DND-41 (cell line): ENCODE data around the gene AHCYL1.

ENCODE experiments used
- ATAC-seq: fragments of 200-7000 bp; cut with Tn5 transposase; 3 replicates; pipeline ENCODE4 v1.9.1; 2021; ENCODE audit warnings: low read depth; ENCODE audit not compliant: insufficient read depth
- DNase-seq: peaks from one replicate; pipeline ENCODE4 v3.0.0-alpha.2; 2020
- H2AFZ ChIP-seq: 2 replicates; pipeline ENCODE4 v1.6.0; 2012; ENCODE audit warnings: low read depth, low read length
- H3K27ac ChIP-seq: 2 replicates; pipeline ENCODE4 v1.5.1; 2012; ENCODE audit warnings: low read length, inconsistent platforms
- H3K27me3 ChIP-seq: fragments of 200-600 bp; sonication (generic); 2 replicates; pipeline ENCODE4 v1.6.0; 2012; ENCODE audit warnings: low read length, mild to moderate bottlenecking, inconsistent platforms; ENCODE audit not compliant: insufficient read depth, poor library complexity
- H3K36me3 ChIP-seq: 2 replicates; pipeline ENCODE4 v1.5.1; 2012; ENCODE audit warnings: low read length, inconsistent platforms; ENCODE audit not compliant: insufficient read depth
- H3K4me1 ChIP-seq: 2 replicates; pipeline ENCODE4 v1.5.1; 2012; ENCODE audit warnings: mild to moderate bottlenecking, low read length; ENCODE audit not compliant: insufficient read depth
- H3K4me2 ChIP-seq: 2 replicates; pipeline ENCODE4 v1.6.0; 2012; ENCODE audit warnings: mild to moderate bottlenecking, moderate library complexity, low read length, inconsistent platforms; ENCODE audit not compliant: insufficient read depth
- H3K4me3 ChIP-seq, 2 experiments: fragments of 200-600 bp in 1 of 2; shearing (Covaris generic) in 1 of 2; 2 replicates each; pipeline ENCODE4 v1.5.1; 2012 to 2016; ENCODE audit warnings: inconsistent platforms in 2 of 2, low read length in 2 of 2, mild to moderate bottlenecking in 2 of 2, low read depth in 1 of 2, moderate library complexity in 1 of 2
- H3K79me2 ChIP-seq: 2 replicates; pipeline ENCODE4 v1.6.0; 2012; ENCODE audit warnings: low read length, inconsistent platforms; ENCODE audit not compliant: insufficient read depth
- H3K9ac ChIP-seq: 2 replicates; pipeline ENCODE4 v1.6.0; 2012; ENCODE audit warnings: low read depth, mild to moderate bottlenecking, inconsistent platforms, low read length, moderate library complexity
- H3K9me3 ChIP-seq: 2 replicates; pipeline ENCODE4 v1.5.1; 2012; ENCODE audit warnings: low read length, moderate library complexity, mild to moderate bottlenecking, inconsistent platforms; ENCODE audit not compliant: insufficient read depth, severe bottlenecking
- H4K20me1 ChIP-seq: 2 replicates; pipeline ENCODE4 v1.6.0; 2012; ENCODE audit warnings: low read length; ENCODE audit not compliant: insufficient read depth
- CTCF ChIP-seq: IDR thresholded peaks from 2 replicates; pipeline ENCODE4 v1.5.1; 2012; ENCODE audit warnings: borderline replicate concordance, low read length, moderate library complexity, mild to moderate bottlenecking; ENCODE audit not compliant: poor library complexity, severe bottlenecking; ENCODE audit errors: extremely low read depth
- EZH2 ChIP-seq: IDR thresholded peaks from 3 replicates; pipeline ENCODE4 v1.6.1; 2012; ENCODE audit warnings: borderline replicate concordance, low read depth, mild to moderate bottlenecking, moderate library complexity, low read length, inconsistent platforms; ENCODE audit not compliant: severe bottlenecking

The AHCYL1 gene

GRCh38 chr1:109990302-109990653 is 5.7 kb downstream of the AHCYL1 start:
- H2AFZ ChIP-seq, result no peak overlapping the region
- no peaks in the 10 kb centered on the region for H3K27me3 ChIP-seq
- DNase-seq (no peak), ATAC-seq (no peak)
- peaks cover 29% of the 10 kb centered on the region for H3K4me1 ChIP-seq
- H3K36me3 ChIP-seq, result peaks cover 26% of the 10 kb centered on the region; the same call in 1 of the 2 replicates
- H3K9me3 ChIP-seq, result no peaks in the 10 kb centered on the region
- H4K20me1 ChIP-seq, result peaks cover 40% of the 10 kb centered on the region; the same call in 1 of the 2 replicates
- H3K4me3 ChIP-seq, result no peak overlapping the region
- no peak for TF ChIP-seq EZH2
- TF ChIP-seq CTCF, result no peak
- no peak overlapping the region for H3K27ac ChIP-seq
- no peak overlapping the region for H3K9ac ChIP-seq
- no peak overlapping the region for H3K4me2 ChIP-seq
- H3K79me2 ChIP-seq, result peaks cover 93% of the 10 kb centered on the region

- no peak overlapping the region for H3K4me2 ChIP-seq
- H3K4me1 ChIP-seq, result peaks cover 17% of the 10 kb centered on the region
- H3K79me2 ChIP-seq, result peaks cover 91% of the 10 kb centered on the region
- H4K20me1 ChIP-seq, result peaks cover 35% of the 10 kb centered on the region; the same call in 1 of the 2 replicates
- no peak for DNase-seq
- H3K9ac ChIP-seq, result no peak overlapping the region
- TF ChIP-seq EZH2 (no peak), CTCF (no peak)
- H3K9me3 ChIP-seq, result no peaks in the 10 kb centered on the region
- H3K4me3 ChIP-seq, result no peak overlapping the region
- no peak for ATAC-seq
- no peak overlapping the region for H3K27ac ChIP-seq
- H3K36me3 ChIP-seq, result peaks cover 36% of the 10 kb centered on the region; the same call in 1 of the 2 replicates
- no peaks in the 10 kb centered on the region for H3K27me3 ChIP-seq
- no peak overlapping the region for H2AFZ ChIP-seq
Observed at GRCh38 chr1:109991400-109991925, 6.9 kb downstream of the AHCYL1 start.

- Histone ChIP-seq H3K4me2 (no peak overlapping the region), H3K4me1 (no peaks in the 10 kb centered on the region; the same call in 1 of the 2 replicates), H3K4me3 (no peak overlapping the region), H4K20me1 (peaks cover 29% of the 10 kb centered on the region; the same call in 1 of the 2 replicates), H3K79me2 (peaks cover 84% of the 10 kb centered on the region), H3K27me3 (no peaks in the 10 kb centered on the region), H2AFZ (no peak overlapping the region), H3K9me3 (no peaks in the 10 kb centered on the region), H3K27ac (no peak overlapping the region), H3K36me3 (peaks cover 27% of the 10 kb centered on the region; the same call in 1 of the 2 replicates), H3K9ac (no peak overlapping the region)
- no peak for ATAC-seq
- no peak for TF ChIP-seq CTCF
- TF ChIP-seq EZH2, result no peak
- no peak for DNase-seq
Observed at GRCh38 chr1:109993885-109994284, 9.3 kb downstream of the AHCYL1 start.

GRCh38 chr1:109994654-109995053 is 10.1 kb downstream of the AHCYL1 start:
- ATAC-seq (no peak), DNase-seq (no peak)
- Histone ChIP-seq H3K9ac (no peak overlapping the region), H3K4me2 (no peak overlapping the region), H3K9me3 (no peaks in the 10 kb centered on the region), H3K36me3 (peaks cover 27% of the 10 kb centered on the region; the same call in 1 of the 2 replicates), H2AFZ (no peak overlapping the region), H3K79me2 (peaks cover 82% of the 10 kb centered on the region), H3K27ac (no peak overlapping the region), H3K4me1 (no peaks in the 10 kb centered on the region; the same call in 1 of the 2 replicates), H3K4me3 (no peak overlapping the region), H4K20me1 (peaks cover 25% of the 10 kb centered on the region; the same call in 1 of the 2 replicates), H3K27me3 (no peaks in the 10 kb centered on the region)
- TF ChIP-seq CTCF (no peak), EZH2 (no peak)
